Heart right ventricle (tissue), 16 donors: ENCODE results near the gene CATSPERD. TPM values are rescaled to one million over a fixed set of nuclear protein-coding genes. Genes with fewer than 3 reads are reported as not detected.
"Not testable (repeated sequence)": the region's sequence is repeated elsewhere in the genome, so short reads cannot be mapped to it uniquely, and the experiment has no call there.

Source experiments
- ATAC-seq, 8 donors: fragments of 200-7000 bp; cut with Tn5 transposase; one replicate each; pipeline ENCODE4 v1.9.1; 2020; ENCODE audit warnings: mild to moderate bottlenecking in 8 of 8, moderate library complexity in 8 of 8, moderate number of reproducible peaks in 1 of 8
- DNase-seq, 2 donors: peaks; one replicate each; pipeline ENCODE4 v3.0.0-alpha.2; 2020
- H3K27ac ChIP-seq, 10 donors: fragments of 200-600 bp; sonication (generic) in 2 of 10; one replicate each; pipeline versions ENCODE4 v1.5.0 to v1.8.0; 2020 to 2022; ENCODE audit warnings: mild to moderate bottlenecking in 3 of 10
- H3K27me3 ChIP-seq, 7 donors: fragments of 200-600 bp; one replicate each; pipeline ENCODE4 v1.8.0; 2021 to 2022; ENCODE audit warnings: mild to moderate bottlenecking in 2 of 7
- H3K36me3 ChIP-seq, 9 donors: fragments of 200-600 bp; sonication (generic) in 1 of 9; one replicate each; pipeline versions ENCODE4 v1.5.0 to v1.8.0; 2020 to 2022; ENCODE audit warnings: mild to moderate bottlenecking in 2 of 9
- H3K4me1 ChIP-seq, 9 donors: fragments of 200-600 bp; sonication (generic) in 1 of 9; one replicate each; pipeline versions ENCODE4 v1.5.0 to v1.8.0; 2020 to 2022; ENCODE audit warnings: mild to moderate bottlenecking in 4 of 9
- H3K4me3 ChIP-seq, 10 donors: fragments of 200-600 bp; sonication (generic) in 2 of 10; one replicate each; pipeline versions ENCODE4 v1.5.0 to v1.8.0; 2020 to 2022; ENCODE audit warnings: mild to moderate bottlenecking in 7 of 10, moderate library complexity in 2 of 10
- H3K9me3 ChIP-seq, 11 donors: fragments of 200-600 bp in 10 of 11; sonication (generic) in 2 of 11; one replicate each; pipeline versions ENCODE4 v1.5.0 to v1.8.0; 2013 to 2022; ENCODE audit warnings: mild to moderate bottlenecking in 2 of 11, control low read depth in 1 of 11, moderate library complexity in 1 of 11
- CTCF ChIP-seq, 9 donors: fragments of 200-600 bp; sonication (generic) in 2 of 9; IDR thresholded peaks; one replicate each; pipeline versions ENCODE4 v1.5.0 to v1.8.0; 2021 to 2022; ENCODE audit warnings: antibody characterized with exemption in 9 of 9, mild to moderate bottlenecking in 5 of 9, moderate library complexity in 1 of 9
- WGBS, 2 donors: extraction: QIAGEN DNeasy Blood & Tissue Kit; methylation state at CpG; one replicate each; pipeline ENCODE4 v1.1.7; 2013; ENCODE audit warnings: inconsistent platforms in 1 of 2; 5-methylcytosine and 5-hydroxymethylcytosine counted together
- intact Hi-C, 10 donors: fragments of 100-400 bp; cut with DNase I; formaldehyde crosslinking; loops; one replicate each; pipeline versions ENCODE4 v1.11.1 to v1.14.2; 2022
- polyA plus RNA-seq, 2 donors: library from polyadenylated mRNA; stranded (reverse); fragments of 200-250 nt; gene quantifications; one replicate each; pipeline ENCODE4 v1.2.3, GENCODE V29; 2013
- total RNA-seq, 10 donors: library from RNA; stranded (reverse); fragmentation: NEBNext Ultra II Directional in 3 of 10; extraction: Animal tissue kit (Norgen Biotek cat#: 25700) in 3 of 10; gene quantifications; one replicate each; pipeline versions ENCODE4 v1.2.1 to v1.2.4, GENCODE V29; 2021 to 2023
- donor health status: Arrhythmogenic right ventricular cardiomyopathy.
- donor health status: ischemic (EF 13 %, LVEDD 7.1; RV severe dilation, severe dysfunction).
- donor health status: healthy with polysubstance abuse.
- donor health status: DM: no; HTN: yes; CAD: no.
- donor health status: DM: no; HTN: no; CAD: no.
- donor health status: ischemic (EF 25% LVEDD 6.9; RV normal size, moderate dysfunction).
- donor health status: ischemic (EF 25% LVEDD 5.7; RV mildly dilated, moderate dysfunction).
- donor health status: healthy.
- donor health status: DM: yes; HTN: yes; CAD: no.
- donor health status: Ischemic cardiomyopathy.
- donor health status: ischemic (EF 35%, LVEDD 5.7; RV mildly dilated, moderate dysfunction).
- donor health status: nonischemic (EF 11% LVEDD 7.7; RV severe dilation, severe dysfunction).
- donor health status: DM: yes; HTN: yes; CAD: no.
- donor health status: PGD.
- donor health status: ischemic (EF 29% LVEDD 5.4; RV normal size, mild dysfunction).
- donor health status: nonischemic (EF 23%, LVEDD 6.1; RV moderate dilation, normal function).

Gene CATSPERD
- total and polyA plus RNA-seq, 12 donors = not detected

DNA sequence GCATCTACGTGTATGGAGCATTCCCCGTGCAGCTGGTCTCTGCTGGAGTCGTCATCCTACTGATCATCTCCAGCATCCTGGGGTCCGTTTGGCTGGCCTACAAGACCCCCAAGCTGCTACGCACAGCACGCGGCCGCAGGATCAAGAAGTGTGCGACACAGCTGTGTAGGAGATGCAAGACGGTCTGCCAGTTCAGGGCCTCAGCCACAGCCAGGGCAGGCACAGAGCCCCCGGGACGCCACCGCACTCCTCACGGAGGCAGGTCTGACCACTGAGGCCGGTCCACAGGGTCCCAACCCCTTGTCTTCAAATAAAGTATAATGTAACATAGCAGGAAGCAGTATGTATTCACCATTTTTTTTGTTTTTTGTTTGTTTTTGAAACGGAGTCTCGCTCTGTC lies 58.0 kb downstream of the CATSPERD start:
- intact Hi-C loops = loop anchor here in 3 of 10 donors (5.0 to 10.0 kb wide), 3 partner anchors 244 to 1319 kb away; no protein-coding TSS in a partner anchor
- Histone ChIP-seq H3K27me3 (no peaks in the 10 kb centered on the region), H3K9me3 (no peaks in the 10 kb centered on the region), H3K4me3 (no peak overlapping the region), H3K4me1 (no peaks in the 10 kb centered on the region), H3K36me3 (peaks cover 0 to 8% (median 0%) of the 10 kb centered on the region in 9 donors), H3K27ac (no peak overlapping the region)
- 85 to 87% methylated on average over 17 of the region's 17 CpGs for WGBS, 2 donors
- DNase-seq = no peak
- ATAC-seq = no peak
- no peak for TF ChIP-seq CTCF (IDR thresholded peaks at IDR 0.05)

GRCh38 chr19:5780916-5781315 lies 60.5 kb downstream of the CATSPERD start:
- H3K27me3 ChIP-seq, H3K9me3 ChIP-seq, H3K4me1 ChIP-seq, H3K27ac ChIP-seq, H3K4me3 ChIP-seq, intact Hi-C loops, DNase-seq, ATAC-seq: not testable (repeated sequence)
- peaks cover 0 to 34% (median 13%) of the 10 kb centered on the region in 9 donors for H3K36me3 ChIP-seq
- WGBS, 2 donors = 85 to 90% methylated on average over 11 of the region's 11 CpGs

GRCh38 chr19:5782322-5782721 lies 61.9 kb downstream of the CATSPERD start:
- peaks cover 0 to 48% (median 26%) of the 10 kb centered on the region in 9 donors for H3K36me3 ChIP-seq
- no peak for DNase-seq
- intact Hi-C loops = no loop called here
- no peaks in the 10 kb centered on the region for H3K27me3 ChIP-seq
- TF ChIP-seq CTCF (IDR thresholded peaks at IDR 0.05) = no peak
- H3K9me3 ChIP-seq = no peaks in the 10 kb centered on the region
- 88 to 89% methylated on average over 9 of the region's 9 CpGs for WGBS, 2 donors
- no peak overlapping the region for H3K27ac ChIP-seq
- H3K4me1 ChIP-seq = no peaks in the 10 kb centered on the region
- peak in 1 of 8 donors; percentile 8 for ATAC-seq
- no peak overlapping the region for H3K4me3 ChIP-seq

- no peak for TF ChIP-seq CTCF (IDR thresholded peaks at IDR 0.05)
- 79 to 84% methylated on average over 48 of the region's 48 CpGs for WGBS, 2 donors
- Histone ChIP-seq H3K9me3 (no peaks in the 10 kb centered on the region), H3K4me1 (no peaks in the 10 kb centered on the region), H3K36me3 (peaks cover 1 to 57% (median 35%) of the 10 kb centered on the region in 9 donors), H3K27me3 (no peaks in the 10 kb centered on the region), H3K4me3 (no peak overlapping the region), H3K27ac (no peak overlapping the region)
- intact Hi-C loops = no loop called here
- ATAC-seq = peak in 3 of 8 donors; percentile 6 to 23 (median 18)
- DNase-seq = no peak
These were observed 62.8 kb downstream of the CATSPERD start for GRCh38 chr19:5782945-5783919.
